OCI-LY3 (cell line): ENCODE results near the gene STAT4.

Experiments
- CTCF ChIP-seq: fragments of 200-600, 300-600 bp; sonication (generic); IDR thresholded peaks from 2 replicates; pipeline ENCODE4 v1.5.1; 2014; ENCODE audit warnings: antibody characterized with exemption, low read length, low read depth
- EZH2phosphoT487 ChIP-seq: fragments of 200-600 bp; shearing (Covaris generic); IDR thresholded peaks from 2 replicates; pipeline ENCODE4 v1.6.1; 2018; ENCODE audit warnings: antibody characterized with exemption, mixed run types, low read depth

- TF ChIP-seq CTCF (no peak), EZH2phosphoT487 (no peak)
Measured at GRCh38 chr2:191126386-191127085, 24.3 kb downstream of the STAT4 start.
